ENCODE results near the gene NSF. TPM values are rescaled to one million over a fixed set of nuclear protein-coding genes. Genes with fewer than 3 reads are reported as not detected.

The NSF gene
- total and polyA plus RNA-seq, 2 donors (not counting 3 experiments of a cell fraction or from before 2014, with no cell fraction given), result 18.5 to 43.7 TPM

GRCh38 chr17:46803544-46803943 lies 213.1 kb downstream of the NSF start:
- no TSS peak for BruUV-seq (replicated peaks)
- DNase-seq (ENCODE audit: low read depth, low spot score) (no peak), FAIRE-seq (no peak)
- H3K79me2 ChIP-seq (ENCODE audit: control insufficient read depth, insufficient read depth, low read length), result no peaks in the 10 kb centered on the region
- no peak overlapping the region for H3K4me3 ChIP-seq (replicated peaks in 1 of 3; ENCODE audit: insufficient read depth in 1 of 3, low read depth in 1 of 3, low read length in 3 of 3)
- dilution Hi-C loops (cut with MboI; ENCODE audit: extremely low pct_ligation_motif_present, low sequenced_read_pairs), result no loop called here
- H3K9ac ChIP-seq (replicated peaks; ENCODE audit: extremely low read depth, insufficient read depth, low read length), result no peak overlapping the region
- intact Hi-C loops (cut with micrococcal nuclease), result no loop called here
- H3K4me1 ChIP-seq (ENCODE audit: control insufficient read depth, extremely low read depth, insufficient read depth, low read length), result no peaks in the 10 kb centered on the region
- no peak for TF ChIP-seq CTCF (IDR thresholded peaks at IDR 0.05; ENCODE audit: extremely low read depth in 1 of 2, insufficient read depth in 1 of 2, low read depth in 1 of 2, low read length in 2 of 2)
- TF ChIP-seq MAX (IDR thresholded peaks at IDR 0.05; ENCODE audit: insufficient read depth, insufficient read length), result no peak
- TF ChIP-seq POLR2AphosphoS5 (IDR thresholded peaks at IDR 0.05; ENCODE audit: insufficient read depth, low read depth, low read length), result no peak
- TF ChIP-seq EZH2 (IDR thresholded peaks at IDR 0.05; ENCODE audit: borderline replicate concordance, low read depth, low read length, severe bottlenecking), result no peak
- no peak for TF ChIP-seq JUN (IDR thresholded peaks at IDR 0.05; ENCODE audit: borderline replicate concordance, insufficient read depth, insufficient read length, low read depth)
- no peak for TF ChIP-seq GATA2 (IDR thresholded peaks at IDR 0.05; ENCODE audit: insufficient read depth, insufficient read length, low read depth, low read length)
- TF ChIP-seq POLR2A (IDR thresholded peaks at IDR 0.05; ENCODE audit: low read depth, low read length), result no peak
- TF ChIP-seq FOS (IDR thresholded peaks at IDR 0.05; ENCODE audit: borderline replicate concordance, insufficient read depth, low read length), result no peak
- no peak for TF ChIP-seq MYC (IDR thresholded peaks at IDR 0.05; ENCODE audit: low read depth, low read length)
- peaks cover 1 to 5% of the 10 kb centered on the region in 2 experiments for H3K27me3 ChIP-seq (ENCODE audit: control insufficient read depth in 2 of 2, insufficient read depth in 2 of 2, low read length in 2 of 2)
- no peaks in the 10 kb centered on the region for H3K9me3 ChIP-seq (replicated peaks; ENCODE audit: control insufficient read depth, insufficient read depth, low read length)
- no peaks in the 10 kb centered on the region for H3K9me1 ChIP-seq (replicated peaks; ENCODE audit: control insufficient read depth, extremely low read depth, insufficient read depth, low read length)
- H4K20me1 ChIP-seq (replicated peaks; ENCODE audit: control insufficient read depth, extremely low read depth, insufficient read depth, low read length), result no peaks in the 10 kb centered on the region
- no peaks in the 10 kb centered on the region for H3K36me3 ChIP-seq (ENCODE audit: control insufficient read depth in 2 of 2, extremely low read depth in 1 of 2, insufficient read depth in 2 of 2, low read length in 2 of 2)
- ChIA-PET CTCF (interaction anchor here (1.1 kb wide), 1 partner anchor 8 kb away, joined by 4 read pairs; no protein-coding TSS in a partner anchor), POLR2A (no interaction called here)
- no peak overlapping the region for H3K27ac ChIP-seq (ENCODE audit: insufficient read depth, low read depth, low read length)
- H3K4me2 ChIP-seq (ENCODE audit: insufficient read depth, low read length), result no peak overlapping the region
- H2AFZ ChIP-seq (ENCODE audit: low read depth, low read length), result no peak overlapping the region
